GM12878 (cell line): Measurements from ENCODE around the gene PPP3CA. TPM values are rescaled to one million over a fixed set of nuclear protein-coding genes. Genes with fewer than 3 reads are reported as not detected.

Experiments used
- ATAC-seq: fragments of 200-7000 bp; cut with Tn5 transposase; 3 replicates; pipeline ENCODE4 v1.9.1; 2020; ENCODE audit warnings: mild to moderate bottlenecking, moderate library complexity
- BruUV-seq: library from RNA; stranded (reverse); fragments of 400-500 nt; replicated peaks from 2 replicates; lab custom pipeline; 2021; lab: Mats Ljungman, UMichigan
- CTCF ChIA-PET: fragments of 300-600 bp; sonication (Branson Sonifier 250); formaldehyde crosslinking; extraction: SDS; loops from one replicate; lab custom pipeline; 2021; ENCODE audit warnings: inconsistent platforms; lab: Yijun Ruan, JAX
- POLR2A ChIA-PET: fragments of 350-600 bp; formaldehyde crosslinking; extraction: SDS; loops from one replicate; lab custom pipeline; 2021; ENCODE audit warnings: inconsistent platforms; lab: Charles Lee
- RAD21 ChIA-PET: fragments of 300-600 bp; sonication (Branson Sonifier 250); formaldehyde crosslinking; loops from one replicate; lab custom pipeline; 2023; ENCODE audit warnings: antibody characterized with exemption; ENCODE audit not compliant: unreplicated experiment; lab: Charles Lee
- SMC1A ChIA-PET: fragments of 300-600 bp; sonication (Branson Sonifier 250); formaldehyde crosslinking; loops from one replicate; lab custom pipeline; 2023; ENCODE audit not compliant: unreplicated experiment, uncharacterized antibody; lab: Charles Lee
- DNase-seq: peaks from one replicate; pipeline ENCODE4 v3.0.0-alpha.2; 2011; ENCODE audit warnings: low read depth, low spot score
- FAIRE-seq: peaks from 3 replicates; lab custom pipeline; 2011; peaks lifted over from hg19 to GRCh38; lab: Jason Lieb, UNC
- H2AFZ ChIP-seq: 2 replicates; pipeline ENCODE4 v1.6.0; 2011; ENCODE audit warnings: low read depth, low read length, control low read depth; ENCODE audit not compliant: control insufficient read depth
- H3K27ac ChIP-seq: 2 replicates; pipeline ENCODE4 v1.5.1; 2011; ENCODE audit warnings: control low read depth; ENCODE audit not compliant: control insufficient read depth, insufficient read depth
- H3K27me3 ChIP-seq, 2 experiments: replicated peaks in 1 of 2; 2 replicates each; pipeline versions ENCODE4 v1.6.0 to v1.6.1; 2011; ENCODE audit warnings: low read length in 1 of 2; ENCODE audit not compliant: control insufficient read depth in 2 of 2, insufficient read depth in 2 of 2
- H3K36me3 ChIP-seq, 2 experiments: 2 replicates each; pipeline ENCODE4 v1.5.1; 2011; ENCODE audit warnings: low read length in 1 of 2; ENCODE audit not compliant: control insufficient read depth in 2 of 2, insufficient read depth in 2 of 2
- H3K4me1 ChIP-seq: 2 replicates; pipeline ENCODE4 v1.6.1; 2011; ENCODE audit warnings: mild to moderate bottlenecking, low read length, moderate library complexity, mixed read lengths; ENCODE audit not compliant: control insufficient read depth, insufficient read depth
- H3K4me2 ChIP-seq: 2 replicates; pipeline ENCODE4 v1.6.0; 2011; ENCODE audit warnings: control low read depth; ENCODE audit not compliant: control insufficient read depth, insufficient read depth
- H3K4me3 ChIP-seq: fragments of 200-600 bp; sonication (generic); 2 replicates; pipeline ENCODE4 v1.5.1; 2016
- H3K79me2 ChIP-seq: 2 replicates; pipeline ENCODE4 v1.6.0; 2011; ENCODE audit warnings: low read length; ENCODE audit not compliant: control insufficient read depth, insufficient read depth
- H3K9ac ChIP-seq: 2 replicates; pipeline ENCODE4 v1.8.0; 2011; ENCODE audit warnings: low read length, control low read depth, mixed read lengths; ENCODE audit not compliant: control insufficient read depth, insufficient read depth
- H3K9me3 ChIP-seq: replicated peaks from 3 replicates; pipeline ENCODE4 v1.5.1; 2011; ENCODE audit warnings: mild to moderate bottlenecking, low read length; ENCODE audit not compliant: control insufficient read depth, insufficient read depth
- H4K20me1 ChIP-seq: 2 replicates; pipeline ENCODE4 v1.6.0; 2011; ENCODE audit not compliant: control insufficient read depth, insufficient read depth
- BHLHE40 ChIP-seq, 2 experiments: fragments of 450-650 bp in 1 of 2; IDR thresholded peaks; 2 replicates each; pipeline ENCODE4 v1.6.1; 2011 to 2017; ENCODE audit warnings: low read depth in 2 of 2, borderline replicate concordance in 1 of 2, improper control_type of control experiment in 1 of 2, low read length in 1 of 2, mild to moderate bottlenecking in 1 of 2
- CHD2 ChIP-seq: IDR thresholded peaks from 2 replicates; pipeline ENCODE4 v1.6.1; 2011; ENCODE audit warnings: low read depth, low read length, improper control_type of control experiment, borderline replicate concordance
- LARP7 ChIP-seq: fragments of 450-650 bp; IDR thresholded peaks from 2 replicates; pipeline ENCODE4 v1.6.1; 2017; ENCODE audit warnings: mild to moderate bottlenecking
- NR2F1 ChIP-seq: fragments of 450-650 bp; conservative IDR thresholded peaks from 2 replicates; pipeline ENCODE4 v1.6.1; 2017; ENCODE audit warnings: mild to moderate bottlenecking
- RELA ChIP-seq: fragments of 450-650 bp; IDR thresholded peaks from 2 replicates; pipeline ENCODE4 v1.8.0; 2014; ENCODE audit warnings: borderline replicate concordance; ENCODE audit not compliant: partially characterized antibody
- RELB ChIP-seq: fragments of 450-650 bp; IDR thresholded peaks from 2 replicates; pipeline ENCODE4 v1.6.1; 2017; ENCODE audit warnings: low read depth, mild to moderate bottlenecking, moderate library complexity
- RFX5 ChIP-seq: IDR thresholded peaks from 2 replicates; pipeline ENCODE4 v1.6.1; 2011; ENCODE audit warnings: low read depth, low read length, improper control_type of control experiment
- SIX5 ChIP-seq: IDR thresholded peaks from 2 replicates; pipeline ENCODE4 v1.6.1; 2011; ENCODE audit warnings: mild to moderate bottlenecking, low read depth, low read length, moderate library complexity; ENCODE audit not compliant: severe bottlenecking
- SKIL ChIP-seq: fragments of 450-650 bp; IDR thresholded peaks from 2 replicates; pipeline ENCODE4 v1.6.1; 2017; ENCODE audit warnings: mild to moderate bottlenecking, low read depth, inconsistent platforms; ENCODE audit not compliant: poor library complexity, severe bottlenecking
- SMAD1 ChIP-seq: fragments of 450-650 bp; IDR thresholded peaks from 2 replicates; pipeline ENCODE4 v1.6.1; 2018; ENCODE audit warnings: mild to moderate bottlenecking, low read depth; ENCODE audit not compliant: partially characterized antibody
- SMAD5 ChIP-seq: IDR thresholded peaks from 2 replicates; pipeline ENCODE4 v1.6.1; 2016; ENCODE audit warnings: antibody characterized with exemption, low read depth
- TAF1 ChIP-seq: IDR thresholded peaks from 2 replicates; pipeline ENCODE4 v1.6.1; 2011; ENCODE audit warnings: mild to moderate bottlenecking, low read depth, low read length, borderline replicate concordance
- TCF7 ChIP-seq: IDR thresholded peaks from 2 replicates; pipeline ENCODE4 v1.6.1; 2014; ENCODE audit warnings: antibody characterized with exemption, borderline replicate concordance
- YY1 ChIP-seq: IDR thresholded peaks from 2 replicates; pipeline ENCODE4 v1.6.1; 2011; ENCODE audit warnings: low read depth, mild to moderate bottlenecking, low read length
- ZNF274 ChIP-seq: IDR thresholded peaks from one replicate; pipeline ENCODE4 v1.8.0; 2011; ENCODE audit not compliant: insufficient read length, insufficient read depth
- WGBS: methylation state at CpG from one replicate; pipeline ENCODE4 v1.1.6; 2016; ENCODE audit warnings: low lambda C conversion rate; ENCODE audit not compliant: insufficient replicate concordance, insufficient coverage; ENCODE audit errors: missing lambda C conversion rate; 5-methylcytosine and 5-hydroxymethylcytosine counted together
- in situ Hi-C: fragments of 300-500 bp; cut with MboI; formaldehyde crosslinking; loops from 9 replicates; pipeline ENCODE4 v1.14.3; 2018; ENCODE audit warnings: mixed read lengths
- intact Hi-C: fragments of 100-400 bp; cut with micrococcal nuclease; formaldehyde crosslinking; loops from one replicate; pipeline ENCODE4 v1.14.2; 2022; ENCODE audit not compliant: unreplicated experiment
- polyA plus RNA-seq, 11 experiments: library from polyadenylated mRNA; depleted of rRNA in 4 of 11; unstranded in 6 of 11; stranded (reverse) in 5 of 11; fragments of >200 nt; fragmentation: Nextera tagmentation in 4 of 11; fragmentation: Illumina TruSeq in 1 of 11; extraction: Ambion mirVana in 4 of 11; extraction: Trizol in 1 of 11; gene quantifications; 1 replicate in 1 of 11; 2 replicates in 10 of 11; pipeline versions ENCODE4 v1.2.1 to v1.2.3, GENCODE V29; 2011 to 2016; ENCODE audit warnings: inconsistent platforms in 2 of 11, missing spikeins in 2 of 11, low read depth in 1 of 11
- total RNA-seq, 4 experiments: library from RNA; depleted of rRNA in 3 of 4; stranded (reverse); fragments of >200 nt in 3 of 4; fragmentation: Illumina TruSeq in 1 of 4; extraction: Trizol in 1 of 4; gene quantifications; 2 replicates each; pipeline versions ENCODE4 v1.2.1 to v1.2.3, GENCODE V29; 2013 to 2021
- TF ChIP-seq, protein P1 (sequence below): fragments of 450-650 bp; IDR thresholded peaks from 2 replicates; pipeline ENCODE4 v1.6.1; 2014; ENCODE audit warnings: mild to moderate bottlenecking
- TF ChIP-seq, protein P2 (sequence below): IDR thresholded peaks from 2 replicates; pipeline ENCODE4 v1.6.1; 2012; ENCODE audit warnings: low read depth, low read length, improper control_type of control experiment
- TF ChIP-seq, protein P3 (sequence below): fragments of 450-650 bp; IDR thresholded peaks from 2 replicates; pipeline ENCODE4 v1.6.1; 2017; ENCODE audit warnings: antibody characterized with exemption, mild to moderate bottlenecking, moderate library complexity

The PPP3CA gene
- total and polyA plus RNA-seq, 10 of the 15 experiments (the other 5 are each of a cell fraction or from before 2014, with no cell fraction given): 0.33 to 9.0 (median 1.0) TPM

GRCh38 chr4:101037249-101037648 lies 310.1 kb downstream of the PPP3CA start:
- FAIRE-seq: no peak
- no peaks in the 10 kb centered on the region for H3K36me3 ChIP-seq
- POLR2A ChIA-PET: no interaction called here

More at GRCh38 chr4:101037249-101037648, 310.1 kb downstream of the PPP3CA start:
- 75% methylated on average over 3 of the region's 3 CpGs for WGBS
- no peak for ATAC-seq
- ChIA-PET CTCF (interaction anchor here (1.0 kb wide), 1 partner anchor 8 kb away, joined by 4 read pairs; no protein-coding TSS in a partner anchor), SMC1A (interaction anchor here (1.6 kb wide), 1 partner anchor 16 kb away, joined by 4 read pairs; no protein-coding TSS in a partner anchor), RAD21 (no interaction called here)
- DNase-seq: no peak
- Histone ChIP-seq H3K4me2 (no peak overlapping the region), H3K27ac (no peak overlapping the region), H4K20me1 (no peaks in the 10 kb centered on the region), H3K9me3 (no peaks in the 10 kb centered on the region), H3K4me3 (no peak overlapping the region), H3K9ac (no peak overlapping the region), H3K79me2 (no peaks in the 10 kb centered on the region), H3K27me3 (no peaks in the 10 kb centered on the region), H3K4me1 (no peaks in the 10 kb centered on the region; the same call in 1 of the 2 replicates), H2AFZ (no peak overlapping the region)
- TF ChIP-seq SKIL: no peak
- no peak for TF ChIP-seq ZNF274
- TF ChIP-seq, protein P1, sequence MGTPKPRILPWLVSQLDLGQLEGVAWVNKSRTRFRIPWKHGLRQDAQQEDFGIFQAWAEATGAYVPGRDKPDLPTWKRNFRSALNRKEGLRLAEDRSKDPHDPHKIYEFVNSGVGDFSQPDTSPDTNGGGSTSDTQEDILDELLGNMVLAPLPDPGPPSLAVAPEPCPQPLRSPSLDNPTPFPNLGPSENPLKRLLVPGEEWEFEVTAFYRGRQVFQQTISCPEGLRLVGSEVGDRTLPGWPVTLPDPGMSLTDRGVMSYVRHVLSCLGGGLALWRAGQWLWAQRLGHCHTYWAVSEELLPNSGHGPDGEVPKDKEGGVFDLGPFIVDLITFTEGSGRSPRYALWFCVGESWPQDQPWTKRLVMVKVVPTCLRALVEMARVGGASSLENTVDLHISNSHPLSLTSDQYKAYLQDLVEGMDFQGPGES: no peak
- TF ChIP-seq NR2F1: no peak
- no peak for TF ChIP-seq TAF1
- no peak for TF ChIP-seq SMAD5
- TF ChIP-seq LARP7: no peak
- TF ChIP-seq RFX5: no peak
- no peak for TF ChIP-seq BHLHE40 (IDR thresholded peaks at IDR 0.05; ENCODE audit: borderline replicate concordance in 1 of 2, low read depth in 2 of 2, low read length in 1 of 2)
- TF ChIP-seq RELB: no peak
- TF ChIP-seq SMAD1: no peak
- TF ChIP-seq CHD2: no peak
- TF ChIP-seq YY1: no peak
- TF ChIP-seq, protein P2, sequence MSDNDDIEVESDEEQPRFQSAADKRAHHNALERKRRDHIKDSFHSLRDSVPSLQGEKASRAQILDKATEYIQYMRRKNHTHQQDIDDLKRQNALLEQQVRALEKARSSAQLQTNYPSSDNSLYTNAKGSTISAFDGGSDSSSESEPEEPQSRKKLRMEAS: no peak
- TF ChIP-seq, protein P3, sequence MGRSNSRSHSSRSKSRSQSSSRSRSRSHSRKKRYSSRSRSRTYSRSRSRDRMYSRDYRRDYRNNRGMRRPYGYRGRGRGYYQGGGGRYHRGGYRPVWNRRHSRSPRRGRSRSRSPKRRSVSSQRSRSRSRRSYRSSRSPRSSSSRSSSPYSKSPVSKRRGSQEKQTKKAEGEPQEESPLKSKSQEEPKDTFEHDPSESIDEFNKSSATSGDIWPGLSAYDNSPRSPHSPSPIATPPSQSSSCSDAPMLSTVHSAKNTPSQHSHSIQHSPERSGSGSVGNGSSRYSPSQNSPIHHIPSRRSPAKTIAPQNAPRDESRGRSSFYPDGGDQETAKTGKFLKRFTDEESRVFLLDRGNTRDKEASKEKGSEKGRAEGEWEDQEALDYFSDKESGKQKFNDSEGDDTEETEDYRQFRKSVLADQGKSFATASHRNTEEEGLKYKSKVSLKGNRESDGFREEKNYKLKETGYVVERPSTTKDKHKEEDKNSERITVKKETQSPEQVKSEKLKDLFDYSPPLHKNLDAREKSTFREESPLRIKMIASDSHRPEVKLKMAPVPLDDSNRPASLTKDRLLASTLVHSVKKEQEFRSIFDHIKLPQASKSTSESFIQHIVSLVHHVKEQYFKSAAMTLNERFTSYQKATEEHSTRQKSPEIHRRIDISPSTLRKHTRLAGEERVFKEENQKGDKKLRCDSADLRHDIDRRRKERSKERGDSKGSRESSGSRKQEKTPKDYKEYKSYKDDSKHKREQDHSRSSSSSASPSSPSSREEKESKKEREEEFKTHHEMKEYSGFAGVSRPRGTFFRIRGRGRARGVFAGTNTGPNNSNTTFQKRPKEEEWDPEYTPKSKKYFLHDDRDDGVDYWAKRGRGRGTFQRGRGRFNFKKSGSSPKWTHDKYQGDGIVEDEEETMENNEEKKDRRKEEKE: no peak
- TF ChIP-seq RELA: no peak
- no peak for TF ChIP-seq TCF7
- no peak for TF ChIP-seq SIX5
- BruUV-seq: no TSS peak
- intact Hi-C loops: no loop called here
- in situ Hi-C loops: no loop called here
